ENCODE data around the gene BEST3. TPM values are rescaled to one million over a fixed set of nuclear protein-coding genes. Genes with fewer than 3 reads are reported as not detected.

The BEST3 gene
- total and polyA plus RNA-seq, 2 donors (not counting 1 experiment from before 2014, with no cell fraction given) = not detected

DNA sequence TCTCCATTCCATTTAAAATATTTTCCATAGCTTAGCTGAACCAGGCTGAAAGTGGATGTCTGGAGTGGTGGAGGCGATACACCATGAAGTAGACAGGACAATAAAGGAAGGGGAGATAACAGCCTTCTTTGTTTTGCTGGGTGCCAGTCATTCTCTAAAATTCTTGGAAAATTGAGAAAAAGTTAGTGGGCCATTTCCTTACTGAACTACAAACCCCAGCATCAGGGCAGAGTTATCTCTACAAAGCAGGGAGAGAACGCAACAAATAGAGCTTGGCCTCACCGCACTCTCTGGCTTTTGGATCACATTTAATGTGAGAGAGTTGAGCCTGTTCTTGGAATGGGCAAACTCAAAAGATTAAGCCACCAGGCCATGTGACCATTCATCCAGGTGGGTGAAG lies 47.2 kb downstream of the BEST3 start:
- no peak overlapping the region for H2AFZ ChIP-seq (ENCODE audit: insufficient read depth, low read depth, low read length, poor library complexity, severe bottlenecking)
- Mint-ChIP-seq H3K4me3 (no peak overlapping the region), H3K27me3 (peaks cover 27% of the 10 kb centered on the region), H3K4me1 (no peaks in the 10 kb centered on the region), H3K9me3 (ENCODE audit: insufficient read depth) (no peaks in the 10 kb centered on the region), H3K27ac (no peak overlapping the region)
- TF ChIP-seq EZH2 (IDR thresholded peaks at IDR 0.05; ENCODE audit: borderline replicate concordance, insufficient read depth, low read depth, low read length, poor library complexity, severe bottlenecking) = no peak
- no peak for TF ChIP-seq CTCF (IDR thresholded peaks at IDR 0.05)
- POLR2A ChIA-PET = no interaction called here
- no peak overlapping the region for H3K9ac ChIP-seq (ENCODE audit: low read length)
- no peaks in the 10 kb centered on the region for H3K4me1 ChIP-seq (ENCODE audit: control insufficient read depth in 2 of 2, insufficient read depth in 2 of 2, low read length in 2 of 2)
- no peak for ATAC-seq (ENCODE audit: low read depth)
- no peak for DNase-seq
- WGBS (ENCODE audit: insufficient coverage) = 90% methylated on average over 2 of the region's 3 CpGs
- no peaks in the 10 kb centered on the region for H4K20me1 ChIP-seq (ENCODE audit: control insufficient read depth, insufficient read depth, low read length, poor library complexity, severe bottlenecking)
- no peaks in the 10 kb centered on the region for H3K27me3 ChIP-seq (replicated peaks in 1 of 4; ENCODE audit: control extremely low read depth in 1 of 4, control insufficient read depth in 3 of 4, insufficient read depth in 4 of 4, low read length in 3 of 4)
- no peaks in the 10 kb centered on the region for H3K9me3 ChIP-seq (ENCODE audit: control extremely low read depth in 1 of 3, control insufficient read depth in 2 of 3, insufficient read depth in 1 of 3, low read length in 2 of 3)
- H3K4me3 ChIP-seq (ENCODE audit: control extremely low read depth in 1 of 5, extremely low read depth in 1 of 5, insufficient read depth in 1 of 5, low read depth in 2 of 5, low read length in 4 of 5) = no peak overlapping the region
- H3K36me3 ChIP-seq (replicated peaks in 1 of 2; ENCODE audit: control extremely low read depth in 1 of 2, control insufficient read depth in 1 of 2, extremely low read depth in 1 of 2, insufficient read depth in 2 of 2, low read length in 1 of 2) = no peaks in the 10 kb centered on the region
- no peaks in the 10 kb centered on the region for H3K79me2 ChIP-seq (ENCODE audit: control insufficient read depth, insufficient read depth, low read length)
- intact Hi-C loops (cut with micrococcal nuclease) = no loop called here
- no peak overlapping the region for H3K4me2 ChIP-seq (replicated peaks; ENCODE audit: low read depth, low read length, poor library complexity, severe bottlenecking)
- no peak overlapping the region for H3K27ac ChIP-seq (ENCODE audit: low read length in 2 of 2)
- CTCF ChIA-PET = interaction anchor here (3.4 kb wide), 1 partner anchor 12 kb away, joined by 17 read pairs; no protein-coding TSS in a partner anchor

GRCh38 chr12:69649529-69649928 lies 49.6 kb downstream of the BEST3 start:
- CTCF ChIA-PET = no interaction called here
- no peak overlapping the region for H3K4me3 Mint-ChIP-seq

More at GRCh38 chr12:69649529-69649928, 49.6 kb downstream of the BEST3 start:
- Histone ChIP-seq H3K79me2 (ENCODE audit: control insufficient read depth, insufficient read depth, low read length) (no peaks in the 10 kb centered on the region), H3K4me2 (replicated peaks; ENCODE audit: low read depth, low read length, poor library complexity, severe bottlenecking) (no peak overlapping the region), H3K9ac (ENCODE audit: low read length) (no peak overlapping the region), H3K4me1 (ENCODE audit: control insufficient read depth in 2 of 2, insufficient read depth in 2 of 2, low read length in 2 of 2) (no peaks in the 10 kb centered on the region), H2AFZ (ENCODE audit: insufficient read depth, low read depth, low read length, poor library complexity, severe bottlenecking) (no peak overlapping the region), H3K27ac (ENCODE audit: low read length in 2 of 2) (no peak overlapping the region), H3K36me3 (replicated peaks in 1 of 2; ENCODE audit: control extremely low read depth in 1 of 2, control insufficient read depth in 1 of 2, extremely low read depth in 1 of 2, insufficient read depth in 2 of 2, low read length in 1 of 2) (no peaks in the 10 kb centered on the region), H3K4me3 (ENCODE audit: control extremely low read depth in 1 of 5, extremely low read depth in 1 of 5, insufficient read depth in 1 of 5, low read depth in 2 of 5, low read length in 4 of 5) (no peak overlapping the region), H3K27me3 (replicated peaks in 1 of 4; ENCODE audit: control extremely low read depth in 1 of 4, control insufficient read depth in 3 of 4, insufficient read depth in 4 of 4, low read length in 3 of 4) (no peaks in the 10 kb centered on the region), H3K9me3 (ENCODE audit: control extremely low read depth in 1 of 3, control insufficient read depth in 2 of 3, insufficient read depth in 1 of 3, low read length in 2 of 3) (no peaks in the 10 kb centered on the region), H4K20me1 (ENCODE audit: control insufficient read depth, insufficient read depth, low read length, poor library complexity, severe bottlenecking) (no peaks in the 10 kb centered on the region)
- H3K9me3 Mint-ChIP-seq (ENCODE audit: insufficient read depth) = no peaks in the 10 kb centered on the region
- DNase-seq (no peak), ATAC-seq (ENCODE audit: low read depth) (no peak)
- TF ChIP-seq CTCF (IDR thresholded peaks at IDR 0.05) (no peak), EZH2 (IDR thresholded peaks at IDR 0.05; ENCODE audit: borderline replicate concordance, insufficient read depth, low read depth, low read length, poor library complexity, severe bottlenecking) (no peak)
- POLR2A ChIA-PET = no interaction called here
- H3K4me1 Mint-ChIP-seq = no peaks in the 10 kb centered on the region
- intact Hi-C loops (cut with micrococcal nuclease) = no loop called here
- H3K27ac Mint-ChIP-seq = no peak overlapping the region
- 100% methylated on average over 2 of the region's 4 CpGs for WGBS (ENCODE audit: insufficient coverage)
- H3K27me3 Mint-ChIP-seq = peaks cover 27% of the 10 kb centered on the region
